Hematopoietic multipotent progenitor cell treated with erythropoietin and hydrocortisone succinate and interleukin-3 and kit ligand, for 4 days (in vitro differentiated cells): Measurements from ENCODE around the gene KLHL35.

ENCODE experiments used
- DNase-seq: peaks from one replicate; pipeline ENCODE4 v3.0.0-alpha.2; 2015

KLHL35 gene

GRCh38 chr11:75440960-75441803, 8.2 kb upstream of the KLHL35 start:
- no peak for DNase-seq

DNA sequence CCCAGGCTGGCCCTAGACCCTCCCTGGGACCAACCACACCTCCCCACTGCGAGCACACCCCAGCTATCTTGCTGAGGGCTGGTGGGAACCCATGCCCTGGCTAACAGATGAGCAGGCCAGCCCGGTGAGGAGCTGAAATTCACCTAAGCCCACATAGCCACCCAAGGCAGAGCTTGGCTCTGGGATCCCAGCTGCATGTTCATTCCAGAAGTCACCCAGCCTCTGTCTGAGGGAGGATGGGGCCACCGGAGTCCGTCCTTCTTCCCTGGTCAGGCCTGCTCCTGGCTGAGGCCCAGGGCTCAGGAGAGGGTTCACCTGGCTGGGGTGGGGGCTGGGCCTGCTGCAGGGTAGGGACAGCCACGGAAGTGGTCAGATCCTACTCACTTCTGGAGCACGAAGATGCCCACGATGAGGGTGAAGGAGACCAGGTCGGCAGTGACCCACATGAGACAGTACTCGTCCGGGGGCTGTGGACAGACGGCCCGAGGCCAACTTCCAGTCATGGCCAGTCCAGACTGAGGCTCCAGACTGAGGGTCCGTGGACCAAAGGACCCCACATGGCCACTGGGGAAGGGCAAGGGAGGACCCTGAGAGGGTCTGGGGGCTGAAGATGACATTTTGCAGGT, 6.6 kb upstream of the KLHL35 start:
- DNase-seq, result no peak

GRCh38 chr11:75439026-75439425, 6.0 kb upstream of the KLHL35 start:
- no peak for DNase-seq

DNA sequence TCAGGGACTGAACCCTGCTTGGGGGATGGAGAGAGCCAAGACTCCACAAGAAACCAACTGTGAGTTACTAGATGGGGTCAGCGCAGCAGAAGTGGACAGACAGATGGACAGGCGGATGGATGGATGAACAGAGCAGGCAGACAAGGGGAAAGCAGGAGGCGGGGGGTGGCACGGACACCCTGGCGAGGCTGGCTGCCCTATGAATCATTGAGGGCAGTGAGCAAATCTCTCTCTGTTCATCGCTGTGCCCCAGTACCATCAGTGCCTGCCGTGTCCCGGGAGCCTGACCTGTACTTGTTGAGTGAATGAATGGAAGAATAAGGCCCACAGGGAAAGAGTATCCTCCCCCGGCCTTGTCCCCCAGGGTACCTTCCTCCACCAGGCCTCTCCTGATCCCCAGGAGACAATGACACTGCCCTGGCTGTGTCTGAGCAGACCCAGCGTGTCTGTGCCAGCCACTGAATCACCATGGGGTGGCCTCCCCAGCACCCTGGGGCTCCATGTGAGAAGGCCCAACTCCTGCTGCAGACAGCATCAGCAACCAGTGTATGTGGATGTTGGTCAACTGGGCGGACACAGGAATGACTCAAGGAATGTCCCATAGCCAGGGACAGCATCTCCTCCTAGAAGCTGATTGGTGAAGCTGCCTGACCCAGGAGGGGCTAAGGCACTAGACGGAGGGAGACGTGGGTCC, 5.1 kb upstream of the KLHL35 start:
- no peak for DNase-seq

- no peak for DNase-seq
Measured at GRCh38 chr11:75436806-75437205, 3.8 kb upstream of the KLHL35 start.

GRCh38 chr11:75435571-75435925, 2.5 kb upstream of the KLHL35 start:
- DNase-seq, result no peak

GRCh38 chr11:75434886-75435570, 2.0 kb upstream of the KLHL35 start:
- no peak for DNase-seq

- no peak for DNase-seq
Measured at GRCh38 chr11:75434051-75434450, 1.0 kb upstream of the KLHL35 start.

DNA sequence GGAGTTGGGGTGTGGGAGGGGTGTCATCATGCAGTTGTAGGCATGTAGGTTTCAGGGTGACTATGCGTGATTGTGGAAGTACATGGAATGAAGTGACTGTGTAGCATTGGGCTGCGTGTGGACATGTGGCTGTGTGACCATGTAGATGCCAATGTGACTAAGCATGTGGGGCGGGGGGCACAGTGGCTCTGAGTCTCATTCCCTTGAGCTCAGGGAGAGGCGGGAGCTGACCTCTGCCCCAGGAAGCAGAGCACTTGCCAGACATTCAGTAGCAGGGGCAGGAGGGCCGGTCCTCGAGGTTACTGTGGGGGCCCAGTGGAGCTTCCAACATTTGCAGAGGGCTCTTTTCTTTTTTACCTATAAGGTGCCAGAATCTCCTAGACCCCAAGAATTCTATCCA, 440 bp upstream of the KLHL35 start:
- DNase-seq, result no peak

DNA sequence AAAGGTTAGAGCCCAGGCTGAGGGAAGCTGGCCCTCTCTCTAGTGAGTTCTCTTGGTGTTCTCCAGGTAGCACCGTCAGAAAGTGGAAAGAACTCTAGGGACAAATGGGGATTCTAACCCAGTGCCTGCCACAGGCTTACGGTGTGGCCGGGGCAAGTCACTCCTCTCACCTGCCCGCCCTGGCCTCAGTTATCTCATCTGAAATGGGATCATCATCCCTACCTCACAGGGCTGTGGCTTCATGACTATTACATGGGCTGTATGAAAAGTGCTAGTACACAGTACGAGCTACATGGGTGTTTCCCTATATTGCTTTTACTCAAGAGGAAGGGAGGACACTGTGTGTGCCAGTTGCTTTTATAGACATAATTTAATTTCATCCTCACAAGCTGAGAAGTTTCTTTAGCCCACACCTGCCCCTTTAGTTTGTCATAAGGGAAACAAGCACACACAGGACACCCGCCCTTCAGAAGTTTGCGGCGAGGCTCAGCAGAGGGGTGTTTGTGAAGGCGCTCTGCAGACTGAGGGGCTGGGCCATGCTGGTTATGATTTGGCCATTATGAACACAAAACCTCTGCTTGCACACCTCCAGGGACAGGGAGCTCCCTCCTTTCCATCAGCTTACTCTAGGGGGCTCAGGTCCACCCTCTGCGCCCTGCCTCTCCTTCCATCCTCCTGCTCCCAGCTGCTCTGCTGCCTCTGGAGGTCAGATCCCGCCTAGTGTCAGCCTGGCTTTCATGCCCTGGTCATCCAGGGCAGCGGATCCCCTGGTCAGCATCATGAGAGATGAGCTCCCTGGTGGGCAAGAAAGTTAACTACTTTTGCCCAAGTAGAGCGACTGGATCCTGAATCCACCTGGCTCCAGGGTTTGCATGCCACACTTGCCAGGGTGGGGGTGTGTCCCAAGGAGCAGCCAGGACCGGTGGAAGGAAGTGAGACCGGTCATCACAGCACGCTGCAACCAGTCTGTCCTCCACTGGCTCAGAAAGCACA, 1.2 kb downstream of the KLHL35 start:
- DNase-seq, result no peak

DNA sequence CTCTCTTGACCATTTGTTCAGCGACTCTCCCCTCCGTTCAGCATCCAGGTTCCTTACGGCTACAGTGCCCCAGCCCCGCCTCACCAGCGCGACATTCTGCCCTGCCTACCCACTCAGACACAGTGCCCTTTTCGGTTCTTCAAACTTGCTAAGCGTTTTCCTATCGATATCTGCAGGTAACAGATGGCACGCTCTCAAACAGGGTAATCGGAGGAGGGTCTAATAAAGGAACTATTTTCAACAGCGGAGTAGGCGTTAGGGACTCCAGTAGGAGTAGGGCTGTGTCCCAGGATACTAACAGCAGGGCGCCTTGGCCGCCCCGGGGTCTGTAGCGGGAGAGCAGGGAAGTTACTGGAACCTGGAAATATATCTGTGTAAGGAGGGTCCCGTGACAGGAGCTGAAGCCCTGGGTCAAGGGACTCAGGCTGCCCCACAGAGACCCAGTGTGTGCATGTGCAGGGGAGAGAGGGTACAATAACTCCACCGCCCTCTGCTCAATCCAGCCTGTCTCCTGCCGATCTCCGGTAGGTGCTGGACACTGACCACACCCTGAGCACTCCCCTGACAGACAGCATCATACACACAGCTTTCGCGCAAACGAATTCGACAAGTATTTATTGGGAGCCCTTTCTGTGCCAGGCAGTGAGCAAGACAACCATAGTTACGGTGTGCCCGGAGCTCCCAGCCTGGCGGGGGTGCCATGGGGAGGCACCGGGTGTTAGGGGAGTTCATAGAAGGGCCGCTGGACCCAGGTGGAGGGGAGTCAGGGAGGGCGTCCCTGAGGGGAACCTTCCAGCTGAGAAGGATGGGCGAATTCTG, 2.1 kb downstream of the KLHL35 start:
- DNase-seq, result no peak

GRCh38 chr11:75429902-75430713, 2.9 kb downstream of the KLHL35 start:
- peak; percentile 91 for DNase-seq

- no peak for DNase-seq
Measured at GRCh38 chr11:75429641-75429901, 3.4 kb downstream of the KLHL35 start.

DNA sequence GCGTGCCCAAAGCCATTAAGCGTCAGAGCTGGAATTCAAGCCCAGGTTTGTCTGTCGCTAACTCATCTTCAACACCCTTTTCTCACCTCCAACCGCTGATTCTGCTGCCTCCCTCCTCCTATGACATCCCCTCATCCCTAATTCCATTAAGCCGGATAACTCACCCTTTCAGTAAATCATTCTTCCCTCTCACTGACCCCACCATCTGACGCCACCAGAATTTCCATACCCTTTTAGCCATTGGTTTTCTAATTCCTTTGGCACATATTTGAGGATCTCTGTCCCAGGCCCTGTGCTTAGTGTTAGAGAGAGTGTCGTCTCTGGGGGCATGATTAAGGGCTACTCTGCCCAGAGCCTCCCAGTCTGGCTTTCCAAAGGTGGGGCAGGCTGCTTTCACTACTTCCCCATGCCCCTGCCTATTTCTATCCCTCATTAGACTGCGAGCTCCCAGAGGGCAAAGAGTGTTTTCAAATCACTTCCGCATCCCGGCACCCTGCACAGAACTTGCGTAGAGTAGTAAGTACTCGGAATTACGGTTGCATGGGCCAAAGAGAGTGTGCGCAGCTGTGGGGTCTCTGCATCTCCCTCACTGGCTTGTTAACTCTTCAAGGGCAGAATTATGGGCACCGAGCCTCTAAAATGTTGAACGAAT, 3.9 kb downstream of the KLHL35 start:
- DNase-seq, result no peak

GRCh38 chr11:75428281-75428724, 4.7 kb downstream of the KLHL35 start:
- DNase-seq, result peak; percentile 96

- DNase-seq, result no peak
Measured at GRCh38 chr11:75427181-75427580, 5.8 kb downstream of the KLHL35 start.

DNA sequence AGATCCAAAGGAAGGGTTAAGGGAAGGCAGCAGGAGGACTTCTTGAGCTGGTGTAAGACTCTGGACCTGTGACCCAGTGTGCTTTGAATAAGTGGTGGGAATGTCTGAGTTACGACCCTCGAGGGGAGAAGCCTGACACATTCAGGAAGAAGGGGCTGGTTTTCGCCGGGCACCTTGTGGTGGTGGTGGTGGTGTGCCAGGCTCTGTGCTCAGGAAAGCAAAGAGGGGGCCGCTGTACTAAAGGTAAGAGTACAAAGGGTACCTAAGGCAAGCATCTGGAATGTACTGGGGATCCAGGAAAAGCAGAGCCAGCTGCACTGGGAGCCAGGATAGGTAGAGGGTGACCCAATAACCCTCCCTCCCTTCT, 6.3 kb downstream of the KLHL35 start:
- DNase-seq, result no peak

GRCh38 chr11:75425422-75425821, 7.6 kb downstream of the KLHL35 start:
- no peak for DNase-seq

DNA sequence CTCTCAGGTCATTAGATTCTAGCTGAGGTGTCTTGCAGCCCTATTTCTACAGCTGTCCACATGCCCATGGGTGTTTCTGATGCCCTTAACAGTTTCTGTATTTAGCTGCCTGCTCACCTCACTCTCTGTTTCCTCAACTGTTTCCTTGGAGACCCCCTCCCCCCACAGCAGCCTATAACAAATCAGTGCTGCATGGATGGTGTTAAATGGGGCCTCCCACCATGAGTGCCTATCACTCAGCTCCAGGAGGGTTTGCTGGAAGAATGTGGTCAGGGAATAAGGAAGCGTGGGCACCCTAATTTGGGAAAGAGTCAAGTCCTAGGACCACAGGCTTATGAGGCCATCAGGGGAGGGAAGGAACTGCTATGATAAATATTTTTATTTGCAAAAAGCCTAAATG, 8.6 kb downstream of the KLHL35 start:
- DNase-seq, result no peak

GRCh38 chr11:75423721-75424120, 9.3 kb downstream of the KLHL35 start:
- no peak for DNase-seq
